Endothelial cell (in vitro differentiated cells): Measurements from ENCODE around the gene LDLRAD2. TPM values are rescaled to one million over a fixed set of nuclear protein-coding genes. Genes with fewer than 3 reads are reported as not detected.
A peak's percentile ranks its signal among the peaks of the same experiment; 100 is the strongest.
"Not testable (repeated sequence)": the region's sequence is repeated elsewhere in the genome, so short reads cannot be mapped to it uniquely, and the experiment has no call there.

Experiments used
- DNase-seq: peaks from one replicate; pipeline ENCODE4 v3.0.0; 2021; ENCODE audit warnings: low spot score
- H3K27ac Mint-ChIP-seq: one replicate; pipeline ENCODE4 v1.8.0; 2021; ENCODE audit warnings: mixed read lengths, inconsistent platforms; ENCODE audit not compliant: unreplicated experiment
- H3K27me3 Mint-ChIP-seq: one replicate; pipeline ENCODE4 v1.8.0; 2021; ENCODE audit warnings: mild to moderate bottlenecking, moderate library complexity, mixed read lengths, inconsistent platforms; ENCODE audit not compliant: unreplicated experiment
- H3K36me3 Mint-ChIP-seq: one replicate; pipeline ENCODE4 v1.8.0; 2021; ENCODE audit warnings: mild to moderate bottlenecking, low read depth, mixed read lengths, inconsistent platforms; ENCODE audit not compliant: unreplicated experiment
- H3K4me1 Mint-ChIP-seq: one replicate; pipeline ENCODE4 v1.8.0; 2021; ENCODE audit warnings: mild to moderate bottlenecking, mixed read lengths, inconsistent platforms; ENCODE audit not compliant: unreplicated experiment
- H3K4me3 Mint-ChIP-seq: one replicate; pipeline ENCODE4 v1.8.0; 2021; ENCODE audit warnings: mild to moderate bottlenecking, mixed read lengths, inconsistent platforms; ENCODE audit not compliant: unreplicated experiment
- H3K9me3 Mint-ChIP-seq: one replicate; pipeline ENCODE4 v1.8.0; 2021; ENCODE audit warnings: mixed read lengths, inconsistent platforms; ENCODE audit not compliant: unreplicated experiment
- CTCF ChIP-seq: fragments of 200-600 bp; sonication (generic); IDR thresholded peaks from one replicate; pipeline ENCODE4 v1.5.0; 2021; ENCODE audit warnings: antibody characterized with exemption; ENCODE audit not compliant: unreplicated experiment
- total RNA-seq: library from RNA; stranded (reverse); fragmentation: NEBNext Ultra II Directional; extraction: Animal tissue kit (Norgen Biotek cat#: 25700); gene quantifications from one replicate; pipeline ENCODE4 v1.2.1, GENCODE V29; 2021; ENCODE audit not compliant: unreplicated experiment

Gene LDLRAD2
- total RNA-seq, 1 donor from 2014 or later = 1.3 TPM

GRCh38 chr1:21782349-21782867 is 29.7 kb upstream of the LDLRAD2 start:
- peaks cover 11% of the 10 kb centered on the region for H3K36me3 Mint-ChIP-seq
- no peak for TF ChIP-seq CTCF
- peaks cover 17% of the 10 kb centered on the region for H3K4me1 Mint-ChIP-seq
- peak overlapping the region; percentile 90 for H3K27ac Mint-ChIP-seq
- H3K4me3 Mint-ChIP-seq = peak overlapping the region; percentile 95
- H3K27me3 Mint-ChIP-seq = no peaks in the 10 kb centered on the region
- no peak for DNase-seq
- no peaks in the 10 kb centered on the region for H3K9me3 Mint-ChIP-seq

GRCh38 chr1:21782868-21783678 is 29.0 kb upstream of the LDLRAD2 start, which contains the start of gene USP48:
TSS of gene USP48 (minus strand) at chr1:21783149. CDS start at chr1:21782957, 192 bp downstream.
- H3K4me3 Mint-ChIP-seq = peak within 1 kb of the TSS; percentile 95
- no peak for TF ChIP-seq CTCF
- peaks cover 11% of the 10 kb centered on the region for H3K36me3 Mint-ChIP-seq
- H3K9me3 Mint-ChIP-seq = no peaks in the 10 kb centered on the region
- H3K27me3 Mint-ChIP-seq = no peaks in the 10 kb centered on the region
- peak within 1 kb of the TSS; percentile 100 for H3K27ac Mint-ChIP-seq
- peak; percentile 97 for DNase-seq
- peaks cover 17% of the 10 kb centered on the region for H3K4me1 Mint-ChIP-seq

- H3K4me3 Mint-ChIP-seq = peak overlapping the region; percentile 95
- peaks cover 17% of the 10 kb centered on the region for H3K4me1 Mint-ChIP-seq
- H3K9me3 Mint-ChIP-seq = no peaks in the 10 kb centered on the region
- H3K27ac Mint-ChIP-seq = peak overlapping the region; percentile 100
- peak; percentile 85 for DNase-seq
- no peak for TF ChIP-seq CTCF
- H3K27me3 Mint-ChIP-seq = no peaks in the 10 kb centered on the region
- H3K36me3 Mint-ChIP-seq = peaks cover 11% of the 10 kb centered on the region
Observed at GRCh38 chr1:21783679-21784603, 28.1 kb upstream of the LDLRAD2 start.

GRCh38 chr1:21785764-21786163 is 26.3 kb upstream of the LDLRAD2 start:
- not testable (repeated sequence) for H3K4me3 Mint-ChIP-seq, H3K9me3 Mint-ChIP-seq, H3K4me1 Mint-ChIP-seq, H3K27ac Mint-ChIP-seq, H3K27me3 Mint-ChIP-seq, DNase-seq
- H3K36me3 Mint-ChIP-seq = peaks cover 11% of the 10 kb centered on the region

- Mint-ChIP-seq H3K9me3 (no peaks in the 10 kb centered on the region), H3K27ac (no peak overlapping the region), H3K27me3 (no peaks in the 10 kb centered on the region), H3K36me3 (peaks cover 10% of the 10 kb centered on the region), H3K4me3 (no peak overlapping the region), H3K4me1 (peaks cover 5% of the 10 kb centered on the region)
- DNase-seq = no peak
- TF ChIP-seq CTCF = no peak
Observed at GRCh38 chr1:21786640-21787039, 25.4 kb upstream of the LDLRAD2 start.
